ENCODE measurements around the gene UBE2E2.

The UBE2E2 gene

DNA sequence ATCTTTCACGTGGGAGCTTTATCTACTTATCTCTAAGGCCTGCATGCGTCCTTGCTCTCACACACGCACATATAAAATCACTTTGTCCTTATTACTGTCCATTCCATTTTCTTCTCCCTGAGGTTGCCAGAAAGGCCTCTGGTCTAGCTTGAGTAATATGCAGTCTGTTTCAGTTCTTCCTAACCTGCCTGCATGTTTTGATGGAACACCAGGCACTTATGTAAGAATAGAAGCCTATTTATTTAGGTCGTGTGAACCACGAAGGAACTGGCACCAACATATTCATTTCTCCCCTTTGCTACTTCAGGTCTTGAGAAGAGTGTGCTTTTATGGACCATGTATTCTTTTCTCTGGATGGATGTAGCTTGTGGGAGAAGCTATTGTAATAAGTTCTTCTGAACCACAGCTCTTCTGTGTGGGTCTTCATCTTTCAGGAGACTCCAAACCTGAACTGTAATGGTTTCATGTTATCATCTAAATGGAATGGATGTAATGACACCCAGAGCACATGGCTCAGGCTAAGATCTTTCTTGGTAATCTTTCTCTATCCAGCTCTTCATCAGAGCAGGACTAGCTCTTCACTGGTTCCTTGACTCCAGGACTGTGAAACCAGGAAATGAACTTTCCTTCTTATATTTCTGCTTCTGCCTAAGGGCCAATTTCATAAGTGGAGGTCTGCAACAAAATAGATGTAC is 53.8 kb downstream of the UBE2E2 start:
- H3K9me3 Mint-ChIP-seq, result peaks cover 0 to 2% of the 10 kb centered on the region in 2 donors
- H3K4me1 Mint-ChIP-seq (ENCODE audit: low read depth in 2 of 2), result no peaks in the 10 kb centered on the region
- no peak overlapping the region for H3K4me3 Mint-ChIP-seq
- DNase-seq, result no peak
- H3K27me3 Mint-ChIP-seq, result no peaks in the 10 kb centered on the region
- no peaks in the 10 kb centered on the region for H3K36me3 Mint-ChIP-seq (ENCODE audit: insufficient read depth)
- no peak overlapping the region for H3K27ac Mint-ChIP-seq
- no peak for ATAC-seq (replicated peaks)

DNA sequence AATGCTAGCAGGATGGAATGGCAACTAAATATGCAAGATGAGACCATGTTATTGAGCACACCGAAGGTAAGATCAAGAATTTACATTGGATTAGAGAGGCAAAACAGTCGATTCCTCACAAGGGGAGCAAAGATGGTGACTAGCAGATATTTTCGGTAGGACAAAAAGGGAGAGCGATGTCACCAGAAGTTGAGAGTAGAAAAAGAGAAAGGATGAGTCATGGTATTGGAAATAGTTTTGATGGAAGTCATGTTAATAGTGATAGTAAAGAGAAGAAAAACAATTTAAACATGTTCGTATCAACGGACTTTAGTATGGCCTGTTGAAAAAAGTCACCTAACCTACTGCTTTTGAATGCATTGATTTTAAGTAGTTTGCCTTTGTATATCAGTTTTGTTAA is 55.0 kb downstream of the UBE2E2 start:
- no peak for ATAC-seq (replicated peaks)
- Mint-ChIP-seq H3K4me3 (no peak overlapping the region), H3K4me1 (ENCODE audit: low read depth in 2 of 2) (no peaks in the 10 kb centered on the region), H3K27me3 (no peaks in the 10 kb centered on the region), H3K9me3 (peaks cover 0 to 2% of the 10 kb centered on the region in 2 donors), H3K27ac (no peak overlapping the region), H3K36me3 (ENCODE audit: insufficient read depth) (no peaks in the 10 kb centered on the region)
- DNase-seq, result no peak

DNA sequence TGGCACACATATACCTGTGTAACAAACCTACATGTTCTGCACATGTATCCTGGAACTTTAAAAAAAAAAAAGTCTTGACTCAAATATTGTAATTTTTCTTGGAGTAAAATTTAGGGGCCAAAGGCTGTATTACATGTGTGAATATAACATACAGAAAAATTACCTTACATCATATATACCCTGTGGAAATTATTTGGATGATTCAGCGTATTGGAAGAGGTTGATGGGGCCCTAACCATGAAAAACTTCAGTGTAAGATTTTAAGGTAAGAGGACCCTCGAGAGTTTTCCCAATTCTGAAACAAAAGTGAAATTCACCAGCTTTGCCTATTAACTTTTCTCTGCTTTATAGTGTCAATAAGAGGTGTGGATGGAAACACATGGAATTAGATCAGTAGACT is 56.4 kb downstream of the UBE2E2 start:
- no peak for DNase-seq
- no peaks in the 10 kb centered on the region for H3K36me3 Mint-ChIP-seq (ENCODE audit: insufficient read depth)
- peaks cover 0 to 2% of the 10 kb centered on the region in 2 donors for H3K9me3 Mint-ChIP-seq
- no peak for ATAC-seq (replicated peaks)
- H3K27me3 Mint-ChIP-seq, result no peaks in the 10 kb centered on the region
- no peaks in the 10 kb centered on the region for H3K4me1 Mint-ChIP-seq (ENCODE audit: low read depth in 2 of 2)
- no peak overlapping the region for H3K4me3 Mint-ChIP-seq
- no peak overlapping the region for H3K27ac Mint-ChIP-seq

DNA sequence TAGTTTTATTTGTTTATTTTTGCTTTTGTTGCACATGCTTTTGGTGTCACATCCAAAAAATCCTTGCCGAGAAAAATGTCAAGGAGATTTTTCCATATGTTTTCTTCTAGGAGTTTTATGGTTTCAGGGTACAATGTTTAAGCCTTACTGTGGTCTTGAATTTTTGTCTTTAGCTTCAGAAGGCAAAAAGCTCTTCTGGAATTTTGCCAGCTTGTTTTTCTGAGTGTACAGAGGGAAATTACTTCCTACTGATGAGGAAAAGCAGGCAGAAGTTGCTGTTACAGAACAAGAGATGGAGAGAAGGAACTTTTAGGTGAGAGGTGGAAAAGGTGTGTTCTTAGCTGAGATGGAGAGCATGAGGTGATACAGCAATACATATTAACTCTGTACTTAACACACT is 59.6 kb downstream of the UBE2E2 start:
- H3K4me1 Mint-ChIP-seq (ENCODE audit: low read depth in 2 of 2), result no peaks in the 10 kb centered on the region
- ATAC-seq (replicated peaks) (no peak), DNase-seq (no peak)
- H3K27me3 Mint-ChIP-seq, result peaks cover 0 to 4% of the 10 kb centered on the region in 2 donors
- H3K27ac Mint-ChIP-seq, result no peak overlapping the region
- peaks cover 0 to 8% of the 10 kb centered on the region in 2 donors for H3K9me3 Mint-ChIP-seq
- no peaks in the 10 kb centered on the region for H3K36me3 Mint-ChIP-seq (ENCODE audit: insufficient read depth)
- H3K4me3 Mint-ChIP-seq, result no peak overlapping the region

DNA sequence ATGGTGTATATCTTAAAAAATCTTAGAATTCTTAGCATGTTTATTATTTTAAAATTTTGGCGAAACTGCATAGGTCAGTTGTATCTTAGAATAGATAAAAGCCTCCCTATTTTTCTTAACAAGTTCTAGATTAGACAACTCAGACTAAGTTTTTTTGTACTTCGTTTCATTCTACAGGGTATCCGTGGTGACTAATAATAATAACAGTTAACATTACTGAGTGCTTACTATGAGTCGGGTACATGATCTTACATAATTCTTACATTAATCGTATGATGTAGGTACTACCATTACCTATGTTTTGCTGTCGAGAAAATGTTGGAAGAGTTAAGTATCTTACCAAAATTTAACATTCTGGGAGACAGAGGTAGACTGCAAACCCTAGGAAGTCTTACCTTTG is 60.7 kb downstream of the UBE2E2 start:
- H3K4me1 Mint-ChIP-seq (ENCODE audit: low read depth in 2 of 2), result no peaks in the 10 kb centered on the region
- peaks cover 0 to 6% of the 10 kb centered on the region in 2 donors for H3K9me3 Mint-ChIP-seq
- no peak overlapping the region for H3K27ac Mint-ChIP-seq
- no peaks in the 10 kb centered on the region for H3K36me3 Mint-ChIP-seq (ENCODE audit: insufficient read depth)
- H3K4me3 Mint-ChIP-seq, result no peak overlapping the region
- DNase-seq (no peak), ATAC-seq (replicated peaks) (no peak)
- peaks cover 0 to 4% of the 10 kb centered on the region in 2 donors for H3K27me3 Mint-ChIP-seq

DNA sequence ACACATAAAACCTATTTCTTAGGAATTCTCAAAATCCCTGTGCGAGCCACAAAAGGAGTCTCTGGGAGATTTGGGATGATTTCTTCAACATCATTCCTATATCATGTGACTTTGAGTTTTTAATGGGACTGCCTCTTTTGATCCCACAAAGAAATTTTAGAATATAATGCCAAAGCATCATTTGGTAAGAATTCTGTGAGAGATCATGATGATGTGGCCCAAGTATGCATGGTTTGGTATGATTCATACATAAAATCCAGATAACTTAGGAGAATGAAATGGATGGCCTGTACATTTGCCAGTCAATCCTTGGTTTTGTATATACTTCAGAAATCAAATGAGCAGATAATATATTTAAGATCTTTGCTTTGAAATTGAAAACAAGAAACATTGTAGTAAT is 61.3 kb downstream of the UBE2E2 start:
- Mint-ChIP-seq H3K27me3 (peaks cover 0 to 4% of the 10 kb centered on the region in 2 donors), H3K27ac (no peak overlapping the region), H3K9me3 (peaks cover 3 to 6% of the 10 kb centered on the region in 2 donors), H3K36me3 (ENCODE audit: insufficient read depth) (no peaks in the 10 kb centered on the region), H3K4me3 (no peak overlapping the region), H3K4me1 (ENCODE audit: low read depth in 2 of 2) (no peaks in the 10 kb centered on the region)
- DNase-seq (no peak), ATAC-seq (replicated peaks) (no peak)

DNA sequence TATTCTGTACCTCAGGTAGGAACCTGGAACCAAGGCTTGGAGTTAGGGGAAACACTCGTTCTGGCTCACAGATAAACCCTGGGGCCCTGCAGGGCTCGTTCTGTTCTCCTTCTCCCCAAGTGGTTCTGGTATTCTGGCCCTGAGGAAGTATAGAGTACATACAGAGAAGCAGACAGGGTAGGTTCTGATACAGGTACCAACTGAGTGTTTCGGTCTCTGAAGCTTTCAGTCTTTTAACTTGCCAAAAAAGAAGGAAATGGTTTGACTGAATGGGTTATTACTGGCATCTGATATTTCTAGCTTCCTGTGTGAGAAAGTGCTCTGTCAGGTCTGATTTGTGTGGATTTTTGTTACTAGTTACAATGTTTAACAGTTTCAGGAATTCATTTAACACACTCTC is 67.3 kb downstream of the UBE2E2 start:
- no peak overlapping the region for H3K27ac Mint-ChIP-seq
- H3K27me3 Mint-ChIP-seq, result peaks cover 0 to 4% of the 10 kb centered on the region in 2 donors
- H3K4me1 Mint-ChIP-seq (ENCODE audit: low read depth in 2 of 2), result no peaks in the 10 kb centered on the region
- H3K9me3 Mint-ChIP-seq, result peaks cover 5 to 13% of the 10 kb centered on the region in 2 donors
- ATAC-seq (replicated peaks) (no peak), DNase-seq (no peak)
- H3K4me3 Mint-ChIP-seq, result no peak overlapping the region
- no peaks in the 10 kb centered on the region for H3K36me3 Mint-ChIP-seq (ENCODE audit: insufficient read depth)

DNA sequence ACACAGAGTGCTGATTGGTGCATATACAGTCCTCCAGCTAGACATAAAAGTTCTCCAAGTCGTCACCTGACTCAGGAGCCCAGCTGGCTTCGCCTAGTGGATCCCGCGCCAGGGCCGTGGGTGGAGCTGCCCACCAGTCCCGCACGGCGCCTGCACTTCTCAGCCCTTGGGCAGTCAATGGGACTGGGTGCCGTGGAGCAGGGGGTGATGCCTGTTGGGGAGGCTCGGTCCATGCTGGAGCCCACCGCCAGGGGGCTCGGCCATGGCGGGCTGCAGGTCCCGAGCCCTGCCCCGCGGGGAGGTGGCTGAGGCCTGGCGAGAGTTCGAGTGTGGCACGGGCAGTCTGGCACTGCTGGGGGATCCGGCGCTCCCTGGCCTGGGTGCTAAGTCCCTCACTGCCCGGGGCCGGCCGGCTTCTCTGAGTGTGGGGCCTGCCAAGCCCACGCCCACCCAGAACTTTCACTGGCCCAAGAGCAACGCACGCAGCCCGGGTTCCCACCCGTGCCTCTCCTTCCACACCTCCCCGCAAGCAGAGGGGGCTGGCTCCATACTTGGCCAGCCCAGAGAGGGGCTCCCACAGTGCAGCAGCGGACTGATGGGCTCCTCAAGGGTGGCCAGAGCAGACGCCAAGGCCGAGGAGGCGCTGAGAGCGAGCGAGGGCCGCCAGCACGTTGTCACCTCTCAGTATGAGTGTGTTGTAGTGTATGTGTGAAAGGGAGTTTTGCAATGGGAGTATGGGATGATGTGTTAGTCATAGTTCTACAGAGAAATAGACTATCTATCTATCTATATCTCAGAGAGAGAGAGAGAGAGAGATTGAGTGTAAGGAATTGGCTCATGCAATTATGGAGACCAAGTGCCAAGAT is 69.0 kb downstream of the UBE2E2 start:
- Mint-ChIP-seq H3K9me3 (peaks cover 4 to 13% of the 10 kb centered on the region in 2 donors), H3K4me1 (ENCODE audit: low read depth in 2 of 2) (no peaks in the 10 kb centered on the region), H3K4me3 (no peak overlapping the region), H3K36me3 (ENCODE audit: insufficient read depth) (no peaks in the 10 kb centered on the region), H3K27ac (no peak overlapping the region), H3K27me3 (no peaks in the 10 kb centered on the region)
- no peak for ATAC-seq (replicated peaks)
- no peak for DNase-seq

DNA sequence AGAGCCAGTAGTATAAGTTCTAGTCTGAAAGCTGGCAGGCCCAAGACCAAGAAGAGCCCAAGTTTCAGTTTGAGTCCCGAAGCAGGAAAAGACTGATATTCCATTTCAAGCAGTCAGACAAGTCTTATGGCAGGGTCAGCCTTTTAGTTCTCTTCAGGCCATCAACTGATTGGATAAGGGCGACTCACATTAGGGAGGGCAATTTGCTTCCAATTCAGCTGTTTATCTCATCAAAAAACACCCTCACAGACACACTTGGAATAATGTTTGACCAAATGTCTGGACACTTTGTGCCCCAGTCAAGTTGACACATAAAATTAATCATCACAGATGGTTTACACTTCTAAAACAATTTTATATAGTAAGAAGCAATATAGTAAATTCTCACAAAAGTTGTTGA is 69.7 kb downstream of the UBE2E2 start:
- no peak for ATAC-seq (replicated peaks)
- Mint-ChIP-seq H3K27me3 (no peaks in the 10 kb centered on the region), H3K4me3 (no peak overlapping the region), H3K36me3 (ENCODE audit: insufficient read depth) (no peaks in the 10 kb centered on the region), H3K9me3 (peaks cover 4 to 13% of the 10 kb centered on the region in 2 donors), H3K27ac (no peak overlapping the region), H3K4me1 (ENCODE audit: low read depth in 2 of 2) (no peaks in the 10 kb centered on the region)
- DNase-seq, result no peak

DNA sequence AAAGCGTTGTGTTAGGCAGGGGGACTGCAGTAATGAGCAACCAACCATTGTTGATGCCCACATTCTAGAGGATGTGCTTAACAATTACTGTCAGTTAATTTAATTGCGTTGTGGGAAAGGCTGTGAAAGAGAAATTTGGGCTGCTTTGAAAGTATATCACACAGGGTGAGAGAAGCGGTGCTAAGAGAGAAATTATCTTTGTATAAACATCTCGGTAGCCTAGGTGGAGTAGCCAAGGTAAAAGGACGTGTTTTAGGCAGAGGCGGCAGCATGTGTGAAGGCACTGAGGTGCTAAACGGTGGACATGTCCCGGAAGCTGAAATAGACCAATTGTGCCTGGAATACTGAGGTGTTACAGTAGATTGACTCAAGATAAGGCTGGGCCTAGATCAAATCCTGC is 71.9 kb downstream of the UBE2E2 start:
- Mint-ChIP-seq H3K36me3 (ENCODE audit: insufficient read depth) (no peaks in the 10 kb centered on the region), H3K4me3 (no peak overlapping the region), H3K27ac (no peak overlapping the region), H3K4me1 (ENCODE audit: low read depth in 2 of 2) (no peaks in the 10 kb centered on the region), H3K27me3 (no peaks in the 10 kb centered on the region), H3K9me3 (peaks cover 4% of the 10 kb centered on the region in 2 donors)
- DNase-seq (no peak), ATAC-seq (replicated peaks) (no peak)

DNA sequence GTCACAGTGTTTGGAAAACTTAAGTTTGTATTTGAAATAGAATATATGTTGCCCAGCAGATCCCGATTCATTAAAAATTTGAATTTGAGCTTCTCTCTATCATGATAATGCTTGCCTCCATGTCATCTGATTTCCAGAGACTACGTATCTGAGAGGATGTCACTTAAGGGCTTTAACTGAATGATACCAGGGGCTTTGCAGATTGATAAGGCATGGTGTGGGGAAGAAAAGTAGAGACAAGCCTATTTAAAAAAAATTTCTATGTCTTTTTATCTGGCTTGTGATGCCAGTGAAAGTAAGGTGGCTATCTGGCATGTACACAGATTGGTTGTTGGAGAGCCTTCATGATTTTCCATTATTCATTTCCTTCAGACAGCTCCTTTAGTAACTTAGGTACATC is 72.7 kb downstream of the UBE2E2 start:
- H3K9me3 Mint-ChIP-seq, result peaks cover 0 to 4% of the 10 kb centered on the region in 2 donors
- no peak for ATAC-seq (replicated peaks)
- no peak overlapping the region for H3K4me3 Mint-ChIP-seq
- no peak overlapping the region for H3K27ac Mint-ChIP-seq
- no peaks in the 10 kb centered on the region for H3K36me3 Mint-ChIP-seq (ENCODE audit: insufficient read depth)
- DNase-seq, result no peak
- H3K27me3 Mint-ChIP-seq, result no peaks in the 10 kb centered on the region
- H3K4me1 Mint-ChIP-seq (ENCODE audit: low read depth in 2 of 2), result no peaks in the 10 kb centered on the region

DNA sequence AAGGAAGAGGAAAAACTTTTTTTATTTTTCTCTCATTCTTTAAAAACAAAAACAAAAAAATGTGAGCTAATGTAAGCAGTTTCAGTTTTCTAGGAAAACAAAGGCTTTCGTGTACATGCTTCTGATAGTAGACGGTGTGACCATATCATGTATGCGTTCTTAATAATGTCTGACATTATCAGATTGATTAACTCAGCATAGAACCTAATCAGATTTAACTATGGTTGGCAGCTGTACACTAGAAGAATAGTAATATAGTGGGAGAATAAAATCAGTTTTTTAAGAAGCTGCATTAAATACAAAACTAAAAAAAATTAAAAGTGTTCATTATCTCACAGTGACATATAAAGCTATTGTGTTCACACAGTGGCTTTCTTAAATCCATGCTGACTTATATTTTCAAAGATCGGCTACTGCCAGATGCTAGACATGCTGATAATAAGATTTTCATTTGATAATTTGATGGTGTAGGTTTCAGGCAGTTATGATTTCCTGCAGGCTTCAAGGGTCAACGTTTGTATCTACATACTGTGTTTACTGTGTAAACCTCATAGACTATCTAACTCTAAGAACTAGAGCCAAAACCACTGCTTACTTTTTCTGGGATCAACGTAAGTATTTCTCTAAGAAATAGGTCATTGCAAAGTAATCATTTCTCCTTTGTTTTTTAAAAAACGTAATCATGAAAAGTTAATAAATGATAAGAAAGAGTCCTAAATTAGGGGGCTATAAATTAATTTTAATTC is 74.0 kb downstream of the UBE2E2 start:
- Mint-ChIP-seq H3K4me1 (ENCODE audit: low read depth in 2 of 2) (no peaks in the 10 kb centered on the region), H3K27me3 (no peaks in the 10 kb centered on the region), H3K27ac (no peak overlapping the region)

DNA sequence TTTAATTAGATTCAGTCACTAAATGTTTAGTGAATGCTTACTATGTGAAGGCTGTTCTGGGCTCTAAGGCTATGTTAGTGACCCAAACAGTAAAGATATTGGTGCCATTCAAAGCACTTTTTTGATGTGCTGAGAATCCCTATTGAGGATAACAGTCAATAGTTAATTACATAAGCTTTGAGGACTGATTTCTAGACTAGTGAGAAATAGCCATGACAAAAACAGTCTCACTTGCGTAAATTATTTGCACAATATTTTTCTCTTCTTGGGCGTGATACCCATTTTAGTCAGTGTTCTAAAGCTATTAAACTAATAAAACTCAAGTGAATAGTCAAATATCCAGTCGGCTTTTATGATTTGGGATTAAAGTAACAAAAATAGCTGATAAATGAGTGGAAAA is 74.6 kb downstream of the UBE2E2 start:
- no peak for ATAC-seq (replicated peaks)

More for the DNA sequence above, 74.0 kb downstream of the UBE2E2 start:
- Mint-ChIP-seq H3K36me3 (ENCODE audit: insufficient read depth) (peaks cover 2% of the 10 kb centered on the region), H3K9me3 (peaks cover 0 to 1% of the 10 kb centered on the region in 2 donors), H3K4me3 (no peak overlapping the region)
- no peak for ATAC-seq (replicated peaks)
- DNase-seq, result no peak

More for the DNA sequence above, 74.6 kb downstream of the UBE2E2 start:
- Mint-ChIP-seq H3K36me3 (ENCODE audit: insufficient read depth) (peaks cover 2% of the 10 kb centered on the region), H3K27ac (no peak overlapping the region), H3K27me3 (no peaks in the 10 kb centered on the region), H3K9me3 (peaks cover 0 to 1% of the 10 kb centered on the region in 2 donors), H3K4me3 (no peak overlapping the region), H3K4me1 (ENCODE audit: low read depth in 2 of 2) (no peaks in the 10 kb centered on the region)
- no peak for DNase-seq

All from effector memory CD8-positive, alpha-beta T cell (primary cell).